Tibial artery (tissue), 4 donors: Measurements from ENCODE around the gene CYP3A4.

ENCODE experiments used
- DNase-seq, 2 donors: peaks; one replicate each; pipeline ENCODE4 v3.0.0-alpha.2; 2019
- H3K27ac ChIP-seq, 2 donors: fragments of 200-600 bp; sonication (generic) in 1 of 2; 1 replicate in 1 of 2; 2 replicates in 1 of 2; pipeline ENCODE4 v1.5.1; 2018 to 2019; ENCODE audit warnings: mild to moderate bottlenecking in 1 of 2
- H3K27me3 ChIP-seq, 2 donors: fragments of 200-600 bp; sonication (generic) in 1 of 2; one replicate each; pipeline versions ENCODE4 v1.5.1 to v1.6.0; 2016 to 2019
- H3K36me3 ChIP-seq, 3 donors: fragments of 200-600 bp; sonication (generic) in 2 of 3; one replicate each; pipeline ENCODE4 v1.5.1; 2016 to 2019; ENCODE audit warnings: mild to moderate bottlenecking in 2 of 3
- H3K4me1 ChIP-seq, 4 donors: fragments of 200-600 bp; sonication (generic) in 2 of 4; 1 replicate in 3 of 4; 2 replicates in 1 of 4; pipeline ENCODE4 v1.5.1; 2016 to 2019
- H3K4me3 ChIP-seq, 2 donors: fragments of 200-600 bp; sonication (generic) in 1 of 2; 1 replicate in 1 of 2; 2 replicates in 1 of 2; pipeline ENCODE4 v1.5.1; 2018 to 2019; ENCODE audit warnings: mild to moderate bottlenecking in 2 of 2
- H3K9me3 ChIP-seq, 3 donors: fragments of 200-600 bp; sonication (generic) in 1 of 3; one replicate each; pipeline ENCODE4 v1.5.1; 2016 to 2019
- CTCF ChIP-seq, 2 experiments: fragments of 200-600 bp in 1 of 2; fragments of 450-650 bp in 1 of 2; IDR thresholded peaks; one replicate each; pipeline ENCODE4 v1.5.1; 2017 to 2019; ENCODE audit warnings: antibody characterized with exemption in 2 of 2, mild to moderate bottlenecking in 1 of 2, moderate library complexity in 1 of 2
- intact Hi-C: fragments of 100-400 bp; cut with DNase I; formaldehyde crosslinking; loops from one replicate; pipeline ENCODE4 v1.15.0; 2023; ENCODE audit warnings: low total_unique reads

Gene CYP3A4

GRCh38 chr7:99713995-99714570 lies 69.9 kb downstream of the CYP3A4 start:
- peaks cover 0 to 4% (median 0%) of the 10 kb centered on the region in 3 donors for H3K9me3 ChIP-seq
- no peak overlapping the region for H3K4me3 ChIP-seq
- DNase-seq, result no peak
- no peaks in the 10 kb centered on the region for H3K27me3 ChIP-seq
- TF ChIP-seq CTCF (IDR thresholded peaks at IDR 0.05), result no peak
- H3K4me1 ChIP-seq, result no peaks in the 10 kb centered on the region
- intact Hi-C loops, result no loop called here
- peaks cover 0 to 3% (median 2%) of the 10 kb centered on the region in 3 donors for H3K36me3 ChIP-seq
- H3K27ac ChIP-seq, result no peak overlapping the region

- Histone ChIP-seq H3K4me3 (no peak overlapping the region), H3K9me3 (peaks cover 0 to 27% (median 13%) of the 10 kb centered on the region in 3 donors), H3K4me1 (no peaks in the 10 kb centered on the region), H3K27ac (no peak overlapping the region), H3K36me3 (peaks cover 16 to 25% (median 24%) of the 10 kb centered on the region in 3 donors), H3K27me3 (no peaks in the 10 kb centered on the region)
- no peak for DNase-seq
- TF ChIP-seq CTCF (IDR thresholded peaks at IDR 0.05), result no peak
- intact Hi-C loops, result no loop called here
Observed at GRCh38 chr7:99709838-99710578, 74.0 kb downstream of the CYP3A4 start.

GRCh38 chr7:99709260-99709659 lies 74.7 kb downstream of the CYP3A4 start:
- no peak for TF ChIP-seq CTCF (IDR thresholded peaks at IDR 0.05)
- Histone ChIP-seq H3K36me3 (peaks cover 16 to 25% (median 24%) of the 10 kb centered on the region in 3 donors), H3K9me3 (peaks cover 0 to 27% (median 9%) of the 10 kb centered on the region in 3 donors), H3K27ac (no peak overlapping the region), H3K27me3 (no peaks in the 10 kb centered on the region), H3K4me1 (no peaks in the 10 kb centered on the region), H3K4me3 (no peak overlapping the region)
- intact Hi-C loops, result no loop called here
- no peak for DNase-seq

DNA sequence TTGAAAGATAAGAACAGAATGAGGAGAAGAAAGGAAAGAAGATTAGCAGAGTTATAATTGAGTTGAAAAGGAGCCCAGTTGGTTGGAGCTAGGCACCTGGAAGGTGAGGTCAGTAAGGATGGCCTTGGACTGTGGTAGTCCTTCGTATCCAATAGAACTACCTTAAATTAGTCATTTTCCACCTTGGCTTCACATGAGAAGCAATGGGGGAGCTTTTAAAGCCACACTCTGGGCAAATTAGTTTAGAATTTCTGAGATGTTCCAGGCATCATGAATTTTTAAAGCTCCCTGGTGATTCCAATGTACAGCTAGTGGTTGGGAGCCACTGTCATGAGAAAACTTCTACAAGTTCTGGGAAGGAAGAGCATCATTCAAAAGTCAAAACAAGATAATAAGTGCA lies 76.9 kb downstream of the CYP3A4 start:
- Histone ChIP-seq H3K27me3 (no peaks in the 10 kb centered on the region), H3K9me3 (peaks cover 0 to 27% (median 15%) of the 10 kb centered on the region in 3 donors), H3K4me3 (no peak overlapping the region), H3K4me1 (no peaks in the 10 kb centered on the region), H3K36me3 (peaks cover 16 to 25% (median 24%) of the 10 kb centered on the region in 3 donors), H3K27ac (no peak overlapping the region)
- no peak for DNase-seq
- TF ChIP-seq CTCF (IDR thresholded peaks at IDR 0.05), result no peak
- intact Hi-C loops, result no loop called here
